Thymus (tissue), 11 donors: ENCODE data around the gene SAMHD1. TPM values are rescaled to one million over a fixed set of nuclear protein-coding genes. Genes with fewer than 3 reads are reported as not detected.
"Not testable (repeated sequence)": the region's sequence is repeated elsewhere in the genome, so short reads cannot be mapped to it uniquely, and the experiment has no call there.

Experiments
- DNase-seq, 9 donors: peaks; one replicate each; pipeline ENCODE4 v3.0.0-alpha.2; 2013; ENCODE audit warnings: low spot score in 9 of 9, low read depth in 6 of 9, missing footprints in 1 of 9
- H3K27ac ChIP-seq, 2 donors: one replicate each; pipeline ENCODE4 v1.5.1; 2013; ENCODE audit warnings: control low read depth in 1 of 2, low read depth in 1 of 2, low read length in 1 of 2, mild to moderate bottlenecking in 1 of 2, moderate library complexity in 1 of 2
- H3K27me3 ChIP-seq, 2 donors: one replicate each; pipeline ENCODE4 v1.5.1; 2013; ENCODE audit warnings: low read length in 1 of 2; ENCODE audit not compliant: control insufficient read depth in 2 of 2, insufficient read depth in 1 of 2
- H3K36me3 ChIP-seq, 2 donors: one replicate each; pipeline ENCODE4 v1.5.1; 2013; ENCODE audit warnings: low read length in 1 of 2, mild to moderate bottlenecking in 1 of 2, moderate library complexity in 1 of 2; ENCODE audit not compliant: control insufficient read depth in 2 of 2, insufficient read depth in 2 of 2
- H3K4me1 ChIP-seq, 2 donors: one replicate each; pipeline ENCODE4 v1.5.1; 2013; ENCODE audit warnings: low read length in 2 of 2; ENCODE audit not compliant: control insufficient read depth in 2 of 2, insufficient read depth in 2 of 2
- H3K4me3 ChIP-seq, 2 donors: one replicate each; pipeline ENCODE4 v1.5.1; 2013; ENCODE audit warnings: low read length in 2 of 2, control low read depth in 1 of 2, mild to moderate bottlenecking in 1 of 2
- H3K9me3 ChIP-seq, 2 donors: one replicate each; pipeline ENCODE4 v1.5.1; 2013; ENCODE audit warnings: low read length in 1 of 2, mild to moderate bottlenecking in 1 of 2; ENCODE audit not compliant: control insufficient read depth in 2 of 2, insufficient read depth in 1 of 2
- WGBS: extraction: QIAGEN DNeasy Blood & Tissue Kit; methylation state at CpG from one replicate; pipeline ENCODE4 v1.1.7; 2013; 5-methylcytosine and 5-hydroxymethylcytosine counted together
- polyA plus RNA-seq: library from polyadenylated mRNA; stranded (reverse); fragments of 200-250 nt; gene quantifications from one replicate; pipeline ENCODE4 v1.2.3, GENCODE V29; 2013
- total RNA-seq: library from RNA; stranded (reverse); fragments of 120-200 nt; gene quantifications from one replicate; pipeline ENCODE4 v1.2.4, GENCODE V29; 2013
- donor health status: healthy.

Gene SAMHD1
- total and polyA plus RNA-seq, 2 donors, result 45.3 to 86.2 TPM

GRCh38 chr20:36875702-36876472 is 75.6 kb downstream of the SAMHD1 start, which contains the start of gene TLDC2:
TSS of gene TLDC2 (plus strand) at chr20:36876138. CDS start at chr20:36876175, 37 bp downstream.
- no peak for DNase-seq
- H3K9me3 ChIP-seq, result no peaks in the 10 kb centered on the region
- H3K36me3 ChIP-seq, result no peaks in the 10 kb centered on the region
- H3K27ac ChIP-seq, result peak within 1 kb of the TSS in 1 of 2 donors; percentile 18
- H3K4me3 ChIP-seq, result no peak within 1 kb of the TSS
- H3K4me1 ChIP-seq, result no peaks in the 10 kb centered on the region
- peaks cover 0 to 3% of the 10 kb centered on the region in 2 donors for H3K27me3 ChIP-seq
- 89% methylated on average over 14 of the region's 14 CpGs for WGBS

DNA sequence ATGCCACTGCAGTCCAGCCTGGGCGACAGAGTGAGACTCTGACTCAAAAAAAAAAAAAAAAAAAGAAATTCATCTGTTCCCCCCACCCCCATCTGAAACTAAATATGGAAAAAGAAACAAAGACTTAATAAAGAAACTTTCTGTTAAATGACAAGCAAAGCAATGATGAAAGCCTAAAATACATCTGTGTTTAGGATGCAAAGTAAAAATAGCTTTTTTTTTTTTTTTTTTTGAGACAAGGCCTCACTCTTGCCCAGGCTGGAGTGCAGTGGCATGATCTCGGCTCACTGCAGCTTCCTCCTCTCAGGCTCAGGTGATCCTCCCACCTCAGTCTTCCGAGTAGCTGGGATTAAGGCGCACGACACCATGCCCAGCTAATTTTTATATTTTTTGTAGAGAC is 76.4 kb downstream of the SAMHD1 start:
- not testable (repeated sequence) for DNase-seq, H3K4me3 ChIP-seq, H3K4me1 ChIP-seq, H3K36me3 ChIP-seq, H3K27ac ChIP-seq, H3K9me3 ChIP-seq, H3K27me3 ChIP-seq
- WGBS, result 89% methylated on average over 5 of the region's 5 CpGs

GRCh38 chr20:36873498-36874189 is 77.9 kb downstream of the SAMHD1 start:
- Histone ChIP-seq H3K4me1 (no peaks in the 10 kb centered on the region), H3K4me3 (no peak overlapping the region), H3K36me3 (no peaks in the 10 kb centered on the region), H3K27ac (no peak overlapping the region), H3K27me3 (peaks cover 0 to 3% of the 10 kb centered on the region in 2 donors), H3K9me3 (no peaks in the 10 kb centered on the region)
- WGBS, result 90% methylated on average over 13 of the region's 13 CpGs
- DNase-seq, result no peak

DNA sequence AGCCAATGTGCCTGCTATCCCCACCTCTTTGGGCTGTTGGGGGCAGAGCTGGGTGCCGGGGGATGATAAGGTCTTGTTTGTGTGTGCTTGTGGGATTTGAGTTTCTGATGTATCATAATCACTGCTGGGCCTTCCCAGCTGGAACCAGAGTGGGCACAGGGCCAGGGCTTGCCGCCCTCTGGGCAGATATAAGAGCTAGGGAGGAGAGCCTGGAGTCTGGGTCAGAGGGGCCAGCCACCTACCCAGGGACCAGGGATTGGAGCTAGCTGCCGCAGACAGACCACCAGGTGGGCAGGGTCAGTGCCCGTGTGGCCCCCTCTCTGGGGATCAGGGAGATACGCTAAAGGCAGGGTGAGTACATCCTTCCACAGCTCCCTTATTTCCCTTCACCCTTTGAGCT is 78.7 kb downstream of the SAMHD1 start:
- H3K4me3 ChIP-seq, result no peak overlapping the region
- H3K27me3 ChIP-seq, result peaks cover 0 to 3% of the 10 kb centered on the region in 2 donors
- H3K27ac ChIP-seq, result no peak overlapping the region
- no peaks in the 10 kb centered on the region for H3K9me3 ChIP-seq
- no peaks in the 10 kb centered on the region for H3K4me1 ChIP-seq
- WGBS, result 93% methylated on average over 5 of the region's 5 CpGs
- no peak for DNase-seq
- H3K36me3 ChIP-seq, result no peaks in the 10 kb centered on the region

DNA sequence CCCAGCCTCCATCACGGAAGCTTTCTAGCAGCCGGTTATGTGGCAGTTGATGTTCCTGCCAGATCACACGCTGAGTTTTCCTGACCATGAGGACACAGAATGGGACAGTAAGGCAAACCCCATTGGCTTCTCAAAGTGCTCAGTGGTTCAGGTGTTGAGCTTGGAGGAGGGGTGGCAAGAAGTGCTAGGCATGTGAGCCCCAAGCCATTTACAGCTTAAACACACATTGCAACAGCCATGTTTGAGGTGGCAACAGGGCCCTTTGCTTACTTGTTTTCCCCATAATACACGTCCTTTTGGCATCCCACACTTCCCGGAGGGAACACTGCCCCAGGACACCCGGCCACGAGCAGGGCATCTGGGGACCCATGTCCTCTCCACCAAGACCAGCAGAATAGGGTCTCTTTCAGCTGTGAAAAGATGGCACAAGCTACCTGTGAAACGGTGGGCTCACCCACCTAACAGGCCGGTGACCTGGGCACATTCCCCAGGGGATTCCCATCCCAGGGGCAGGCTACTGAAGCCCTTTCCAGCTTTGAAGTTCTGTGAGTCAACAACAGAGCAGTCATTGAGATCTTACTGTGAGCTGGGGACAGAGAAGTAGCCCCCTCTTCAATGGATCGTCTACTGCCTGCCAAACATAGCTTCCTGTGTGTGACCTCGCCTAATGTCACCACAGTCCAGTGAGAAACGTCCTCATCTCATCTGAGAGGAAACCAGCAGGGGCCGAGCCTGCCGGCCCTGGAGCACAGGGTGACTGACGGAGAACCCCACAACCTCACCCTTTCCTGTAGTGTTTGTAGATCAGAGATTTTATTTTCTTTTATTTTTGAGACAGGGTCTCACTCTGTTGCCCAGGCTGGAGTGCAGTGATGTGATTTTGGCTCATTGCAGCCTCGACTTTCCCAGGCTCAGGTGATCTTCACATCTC is 79.6 kb downstream of the SAMHD1 start:
- no peak for DNase-seq

GRCh38 chr20:36866681-36867495 is 84.6 kb downstream of the SAMHD1 start:
- Histone ChIP-seq H3K27me3 (peaks cover 24 to 43% of the 10 kb centered on the region in 2 donors), H3K4me3 (no peak overlapping the region), H3K4me1 (peaks cover 5 to 10% of the 10 kb centered on the region in 2 donors), H3K9me3 (no peaks in the 10 kb centered on the region), H3K27ac (no peak overlapping the region), H3K36me3 (no peaks in the 10 kb centered on the region)
- WGBS, result 85% methylated on average over 8 of the region's 8 CpGs
- no peak for DNase-seq

More for the DNA sequence above, 79.6 kb downstream of the SAMHD1 start:
- Histone ChIP-seq H3K27me3 (peaks cover 0 to 3% of the 10 kb centered on the region in 2 donors), H3K27ac (no peak overlapping the region), H3K9me3 (no peaks in the 10 kb centered on the region), H3K4me1 (no peaks in the 10 kb centered on the region), H3K36me3 (no peaks in the 10 kb centered on the region), H3K4me3 (no peak overlapping the region)
- WGBS, result 64% methylated on average over 16 of the region's 16 CpGs

DNA sequence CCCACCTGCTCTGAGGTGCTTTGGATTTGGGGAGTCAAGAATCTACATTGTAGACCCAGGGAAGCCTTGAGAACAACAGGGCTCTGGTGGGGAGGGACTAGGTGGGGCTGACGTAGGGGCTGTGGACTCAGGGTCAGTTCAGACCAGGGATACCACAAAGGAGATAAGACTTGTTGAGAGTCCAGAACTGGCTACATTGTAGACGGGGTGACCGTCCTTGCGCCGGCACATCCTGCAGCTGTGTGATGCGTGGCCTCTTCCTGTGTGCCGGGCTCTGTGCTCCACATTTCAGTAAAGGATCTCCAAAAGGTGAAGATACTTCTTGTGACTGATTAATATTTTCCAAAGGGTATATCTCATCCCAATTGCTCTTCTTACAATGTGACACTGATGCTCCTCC is 85.3 kb downstream of the SAMHD1 start:
- H3K27ac ChIP-seq, result no peak overlapping the region
- WGBS, result 96% methylated on average over 7 of the region's 7 CpGs
- peaks cover 5 to 13% of the 10 kb centered on the region in 2 donors for H3K4me1 ChIP-seq
- no peak overlapping the region for H3K4me3 ChIP-seq
- H3K9me3 ChIP-seq, result no peaks in the 10 kb centered on the region
- no peak for DNase-seq
- H3K27me3 ChIP-seq, result peaks cover 24 to 50% of the 10 kb centered on the region in 2 donors
- H3K36me3 ChIP-seq, result no peaks in the 10 kb centered on the region

DNA sequence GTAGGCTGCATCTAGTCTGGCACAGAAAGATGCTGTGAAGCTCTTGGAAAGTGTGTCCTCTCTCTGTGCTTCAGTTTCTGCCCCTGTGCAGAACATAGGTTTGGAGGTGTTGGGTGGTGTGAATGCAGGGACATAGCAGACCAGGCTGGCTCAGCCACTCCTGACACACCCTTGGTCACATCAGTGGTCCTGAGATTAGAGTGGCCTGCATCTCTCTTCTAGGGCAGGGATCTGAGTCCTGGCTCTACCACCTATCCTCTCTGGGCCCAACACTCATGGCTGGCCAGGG is 85.7 kb downstream of the SAMHD1 start:
- H3K36me3 ChIP-seq, result no peaks in the 10 kb centered on the region
- no peaks in the 10 kb centered on the region for H3K9me3 ChIP-seq
- H3K27ac ChIP-seq, result no peak overlapping the region
- no peak for DNase-seq
- H3K4me1 ChIP-seq, result peaks cover 5 to 15% of the 10 kb centered on the region in 2 donors
- no peak overlapping the region for H3K4me3 ChIP-seq
- peaks cover 24 to 53% of the 10 kb centered on the region in 2 donors for H3K27me3 ChIP-seq
